IMR-90 (cell line): ENCODE measurements around the gene GCLC. TPM values are rescaled to one million over a fixed set of nuclear protein-coding genes. Genes with fewer than 3 reads are reported as not detected.

ENCODE experiments used
- ATAC-seq: fragments of 200-7000 bp; cut with Tn5 transposase; 2 replicates; pipeline ENCODE4 v1.9.1; 2020; ENCODE audit warnings: low read depth, mild to moderate bottlenecking, moderate library complexity
- BruUV-seq: library from RNA; stranded (reverse); fragments of 400-500 nt; replicated peaks from 2 replicates; lab custom pipeline; 2021; lab: Mats Ljungman, UMichigan
- CTCF ChIA-PET: fragments of 300-600 bp; formaldehyde crosslinking; extraction: SDS; loops from one replicate; lab custom pipeline; 2021; ENCODE audit warnings: antibody characterized with exemption; lab: Yijun Ruan, JAX
- POLR2A ChIA-PET: fragments of 300-600 bp; sonication (Branson Sonifier 250); formaldehyde crosslinking; loops from one replicate; lab custom pipeline; 2022; ENCODE audit warnings: antibody characterized with exemption; ENCODE audit not compliant: unreplicated experiment; lab: Charles Lee
- DNase-seq: peaks from one replicate; pipeline ENCODE4 v3.0.0; 2013
- H2AFZ ChIP-seq: replicated peaks from 2 replicates; pipeline ENCODE3; 2013; ENCODE audit warnings: low read length, mild to moderate bottlenecking; ENCODE audit not compliant: poor library complexity
- H2AK5ac ChIP-seq: 2 replicates; pipeline ENCODE4 v1.6.1; 2013; ENCODE audit warnings: low read depth, low read length, inconsistent platforms
- H2AK9ac ChIP-seq: replicated peaks from 2 replicates; pipeline ENCODE3; 2013; ENCODE audit warnings: mild to moderate bottlenecking, low read depth, low read length, moderate library complexity; ENCODE audit not compliant: poor library complexity
- H2BK120ac ChIP-seq: 2 replicates; pipeline ENCODE4 v1.6.1; 2013; ENCODE audit warnings: low read depth, low read length, inconsistent platforms
- H2BK15ac ChIP-seq: 3 replicates; pipeline ENCODE4 v1.6.1; 2013; ENCODE audit warnings: low read depth, low read length, inconsistent platforms
- H2BK20ac ChIP-seq: 2 replicates; pipeline ENCODE4 v1.6.1; 2013; ENCODE audit warnings: low read depth, mild to moderate bottlenecking, inconsistent platforms, low read length, moderate library complexity
- H2BK5ac ChIP-seq: 2 replicates; pipeline ENCODE4 v1.6.1; 2013; ENCODE audit warnings: mild to moderate bottlenecking, low read depth, low read length, inconsistent platforms; ENCODE audit not compliant: poor library complexity, severe bottlenecking
- H3K14ac ChIP-seq: replicated peaks from 2 replicates; pipeline ENCODE4 v1.6.1; 2013; ENCODE audit warnings: low read depth, low read length, inconsistent platforms
- H3K18ac ChIP-seq: 2 replicates; pipeline ENCODE4 v1.6.1; 2013; ENCODE audit warnings: low read depth, low read length, control low read depth
- H3K23ac ChIP-seq: 2 replicates; pipeline ENCODE4 v1.6.1; 2013; ENCODE audit warnings: low read depth, low read length, inconsistent platforms
- H3K27ac ChIP-seq: 2 replicates; pipeline ENCODE4 v1.5.1; 2013; ENCODE audit warnings: mild to moderate bottlenecking, control low read depth, low read length; ENCODE audit not compliant: insufficient read depth
- H3K27me3 ChIP-seq: 2 replicates; pipeline ENCODE4 v1.6.1; 2013; ENCODE audit warnings: low read length; ENCODE audit not compliant: control insufficient read depth, insufficient read depth
- H3K36me3 ChIP-seq: 2 replicates; pipeline ENCODE4 v1.6.1; 2013; ENCODE audit warnings: low read length, mixed read lengths; ENCODE audit not compliant: control insufficient read depth, insufficient read depth
- H3K4ac ChIP-seq: 2 replicates; pipeline ENCODE4 v1.6.1; 2013; ENCODE audit warnings: low read depth, low read length, inconsistent platforms
- H3K4me1 ChIP-seq: 2 replicates; pipeline ENCODE4 v1.6.1; 2013; ENCODE audit warnings: low read length, mixed read lengths; ENCODE audit not compliant: control insufficient read depth, insufficient read depth
- H3K4me2 ChIP-seq: 2 replicates; pipeline ENCODE4 v1.6.1; 2013; ENCODE audit warnings: low read depth, mild to moderate bottlenecking, control low read depth, low read length, moderate library complexity
- H3K4me3 ChIP-seq: 2 replicates; pipeline ENCODE4 v1.5.1; 2013; ENCODE audit warnings: low read depth, mild to moderate bottlenecking, control low read depth, low read length, moderate library complexity; ENCODE audit not compliant: insufficient read depth
- H3K56ac ChIP-seq: 2 replicates; pipeline ENCODE4 v1.6.1; 2013; ENCODE audit warnings: low read length, inconsistent platforms; ENCODE audit not compliant: insufficient read depth; ENCODE audit errors: extremely low read depth
- H3K79me1 ChIP-seq, 2 experiments: 2 replicates each; pipeline ENCODE4 v1.6.1; 2013; ENCODE audit warnings: low read length in 2 of 2, inconsistent platforms in 1 of 2, low read depth in 1 of 2
- H3K9ac ChIP-seq: 2 replicates; pipeline ENCODE4 v1.6.1; 2013; ENCODE audit warnings: low read depth, low read length, control low read depth
- H3K9me1 ChIP-seq: 2 replicates; pipeline ENCODE4 v1.6.1; 2013; ENCODE audit warnings: low read length, inconsistent platforms; ENCODE audit not compliant: insufficient read depth
- H3K9me3 ChIP-seq: 2 replicates; pipeline ENCODE4 v1.6.1; 2013; ENCODE audit warnings: low read length; ENCODE audit not compliant: control insufficient read depth, insufficient read depth
- H4K20me1 ChIP-seq: 2 replicates; pipeline ENCODE4 v1.6.1; 2013; ENCODE audit warnings: low read length, inconsistent platforms; ENCODE audit not compliant: insufficient read depth
- H4K5ac ChIP-seq: 2 replicates; pipeline ENCODE4 v1.6.1; 2013; ENCODE audit warnings: mild to moderate bottlenecking, low read depth, low read length, control low read depth
- H4K8ac ChIP-seq, 2 experiments: 2 replicates each; pipeline ENCODE4 v1.6.1; 2013; ENCODE audit warnings: low read depth in 2 of 2, low read length in 2 of 2, control low read depth in 1 of 2, inconsistent platforms in 1 of 2
- H4K91ac ChIP-seq: 2 replicates; pipeline ENCODE4 v1.6.1; 2013; ENCODE audit warnings: low read depth, low read length, inconsistent platforms; ENCODE audit not compliant: insufficient read depth
- BHLHE40 ChIP-seq: fragments of 150-350 bp; IDR thresholded peaks from 2 replicates; pipeline ENCODE4 v1.6.1; 2016; ENCODE audit warnings: mild to moderate bottlenecking, low read depth, low read length
- CTCF ChIP-seq: conservative IDR thresholded peaks from 2 replicates; pipeline ENCODE4 v1.5.1; 2012; ENCODE audit warnings: mild to moderate bottlenecking, low read depth, low read length, improper control_type of control experiment
- RAD21 ChIP-seq: IDR thresholded peaks from 2 replicates; pipeline ENCODE4 v1.6.1; 2012; ENCODE audit warnings: low read length, improper control_type of control experiment
- USF2 ChIP-seq: fragments of 150-350 bp; IDR thresholded peaks from 2 replicates; pipeline ENCODE4 v1.6.1; 2017; ENCODE audit warnings: mild to moderate bottlenecking, antibody characterized with exemption, low read length, low read depth
- WGBS, 2 experiments: methylation state at CpG; one replicate each; pipeline versions ENCODE4 v1.1.5 to v1.1.7; 2013; ENCODE audit warnings: missing lambda C conversion rate in 2 of 2; ENCODE audit not compliant: insufficient read length in 1 of 2; ENCODE audit errors: extremely low coverage in 2 of 2; 5-methylcytosine and 5-hydroxymethylcytosine counted together
- dilution Hi-C: fragments of 300-500 bp; cut with HindIII; formaldehyde crosslinking; loops from one replicate; pipeline ENCODE4 v1.14.3; 2018; ENCODE audit warnings: low sequenced_read_pairs; ENCODE audit not compliant: unreplicated experiment
- in situ Hi-C: fragments of 300-500 bp; cut with MboI; formaldehyde crosslinking; loops from 3 replicates; pipeline ENCODE4 v1.14.3; 2019; ENCODE audit warnings: low sequenced_read_pairs, inconsistent platforms, mixed read lengths
- intact Hi-C: fragments of 100-400 bp; cut with micrococcal nuclease; formaldehyde crosslinking; loops from 2 replicates; pipeline ENCODE4 v1.10.0; 2022
- polyA plus RNA-seq, 3 experiments: library from polyadenylated mRNA; depleted of rRNA; stranded (reverse); fragments of >200 nt; gene quantifications; 2 replicates each; pipeline ENCODE4 v1.2.3, GENCODE V29; 2012; ENCODE audit warnings: low replicate concordance in 1 of 3
- total RNA-seq: library from RNA; depleted of rRNA; stranded (reverse); fragments of >200 nt; gene quantifications from 2 replicates; pipeline ENCODE4 v1.2.3, GENCODE V29; 2012

Gene GCLC
- total and polyA plus RNA-seq, 2 of the 4 experiments (the other 2 are of a cell fraction): 14.2 to 24.2 TPM

GRCh38 chr6:53487080-53487479 lies 57.8 kb downstream of the GCLC start:
- H2AK5ac ChIP-seq: no peak overlapping the region
- CTCF ChIA-PET: interaction anchor here (0.9 to 1.6 kb wide), 2 partner anchors 241 to 469 kb away, joined by 3 read pairs; no protein-coding TSS in a partner anchor
- POLR2A ChIA-PET: no interaction called here

More at GRCh38 chr6:53487080-53487479, 57.8 kb downstream of the GCLC start:
- H3K14ac ChIP-seq: no peak overlapping the region
- H3K27ac ChIP-seq: no peak overlapping the region
- no peak for DNase-seq
- H3K56ac ChIP-seq: no peak overlapping the region
- no peak overlapping the region for H2AK9ac ChIP-seq
- no peaks in the 10 kb centered on the region for H3K36me3 ChIP-seq
- H4K8ac ChIP-seq: no peak overlapping the region
- H3K4me3 ChIP-seq: no peak overlapping the region
- no peak overlapping the region for H2AFZ ChIP-seq
- BruUV-seq: no TSS peak
- no peaks in the 10 kb centered on the region for H4K20me1 ChIP-seq
- no peak overlapping the region for H2BK120ac ChIP-seq
- H4K91ac ChIP-seq: no peak overlapping the region
- H4K5ac ChIP-seq: no peak overlapping the region
- WGBS, 2 experiments: no CpG with 5 or more reads among the region's 3 CpGs
- H3K9me3 ChIP-seq: no peaks in the 10 kb centered on the region
- intact Hi-C loops: loop anchor here (10.0 kb wide), 1 partner anchor 1082 kb away; no protein-coding TSS in a partner anchor
- no peak overlapping the region for H2BK20ac ChIP-seq
- H3K23ac ChIP-seq: no peak overlapping the region
- dilution Hi-C loops: no loop called here
- no peak overlapping the region for H3K4me2 ChIP-seq
- no peaks in the 10 kb centered on the region for H3K79me1 ChIP-seq
- H3K9me1 ChIP-seq: no peaks in the 10 kb centered on the region
- no peak overlapping the region for H3K9ac ChIP-seq
- H3K18ac ChIP-seq: no peak overlapping the region
- no peak overlapping the region for H3K4ac ChIP-seq
- H3K27me3 ChIP-seq: peaks cover 15% of the 10 kb centered on the region
- in situ Hi-C loops: no loop called here
- no peak for ATAC-seq
- H2BK5ac ChIP-seq: no peak overlapping the region
- H2BK15ac ChIP-seq: no peak overlapping the region
- no peaks in the 10 kb centered on the region for H3K4me1 ChIP-seq
- TF ChIP-seq BHLHE40: no peak
- TF ChIP-seq USF2: no peak
- TF ChIP-seq RAD21: no peak
- TF ChIP-seq CTCF: no peak
